ENCODE data around the gene MTF1. TPM values are rescaled to one million over a fixed set of nuclear protein-coding genes. Genes with fewer than 3 reads are reported as not detected.
A peak's percentile ranks its signal among the peaks of the same experiment; 100 is the strongest.
"Not testable (repeated sequence)": the region's sequence is repeated elsewhere in the genome, so short reads cannot be mapped to it uniquely, and the experiment has no call there.

Gene MTF1
- total RNA-seq, 6 donors from 2014 or later, result 5.2 to 27.4 (median 8.7) TPM

GRCh38 chr1:37782491-37782890 lies 76.9 kb downstream of the MTF1 start:
- no peak for TF ChIP-seq POLR2AphosphoS5 (IDR thresholded peaks at IDR 0.05)
- no peak for TF ChIP-seq CTCF (IDR thresholded peaks at IDR 0.05)
- TF ChIP-seq EP300 (IDR thresholded peaks at IDR 0.05), result no peak
- TF ChIP-seq POLR2A (IDR thresholded peaks at IDR 0.05), result no peak

GRCh38 chr1:37778654-37779053 lies 80.7 kb downstream of the MTF1 start:
- DNase-seq, result no peak
- no peak for TF ChIP-seq POLR2A (IDR thresholded peaks at IDR 0.05)
- TF ChIP-seq CTCF (IDR thresholded peaks at IDR 0.05), result no peak
- no peak for TF ChIP-seq EP300 (IDR thresholded peaks at IDR 0.05)
- no peak for TF ChIP-seq POLR2AphosphoS5 (IDR thresholded peaks at IDR 0.05)
- WGBS, 2 donors, result 91% methylated on average over 3 of the region's 3 CpGs; no CpG with 5 or more reads in 1 of the 2 donors
- no peaks in the 10 kb centered on the region for H3K4me1 ChIP-seq
- H3K27ac ChIP-seq, result no peak overlapping the region
- H3K36me3 ChIP-seq, result no peaks in the 10 kb centered on the region
- H3K27me3 ChIP-seq, result no peaks in the 10 kb centered on the region
- H3K9me3 ChIP-seq, result no peaks in the 10 kb centered on the region
- no peak overlapping the region for H3K4me3 ChIP-seq
- peak in 1 of 2 donors; percentile 46 for ATAC-seq (ENCODE audit: low FRiP score in 2 of 2)

More at GRCh38 chr1:37782491-37782890, 76.9 kb downstream of the MTF1 start:
- no peaks in the 10 kb centered on the region for H3K4me1 ChIP-seq
- DNase-seq (peak in 1 of 2 donors; percentile 54), ATAC-seq (ENCODE audit: low FRiP score in 2 of 2) (no peak)
- H3K36me3 ChIP-seq, result no peaks in the 10 kb centered on the region
- no peak overlapping the region for H3K27ac ChIP-seq
- no peaks in the 10 kb centered on the region for H3K9me3 ChIP-seq
- H3K4me3 ChIP-seq, result no peak overlapping the region
- 79 to 83% methylated on average over 17 of the region's 17 CpGs for WGBS, 2 donors
- H3K27me3 ChIP-seq, result no peaks in the 10 kb centered on the region

- no peak for TF ChIP-seq POLR2AphosphoS5 (IDR thresholded peaks at IDR 0.05)
- H3K4me1 ChIP-seq, result no peaks in the 10 kb centered on the region
- WGBS, 2 donors, result 73 to 80% methylated on average over 3 to 4 of the region's 4 CpGs
These were observed 82.4 kb downstream of the MTF1 start for GRCh38 chr1:37776946-37777516.

GRCh38 chr1:37771440-37771839 lies 88.0 kb downstream of the MTF1 start:
- not testable (repeated sequence) for ATAC-seq (ENCODE audit: low FRiP score in 2 of 2); H3K27me3 ChIP-seq; H3K4me3 ChIP-seq; H3K4me1 ChIP-seq; DNase-seq; H3K27ac ChIP-seq; H3K9me3 ChIP-seq; H3K36me3 ChIP-seq

More at GRCh38 chr1:37776946-37777516, 82.4 kb downstream of the MTF1 start:
- no peaks in the 10 kb centered on the region for H3K27me3 ChIP-seq
- no peaks in the 10 kb centered on the region for H3K36me3 ChIP-seq
- ATAC-seq (ENCODE audit: low FRiP score in 2 of 2), result no peak
- no peak overlapping the region for H3K27ac ChIP-seq
- no peaks in the 10 kb centered on the region for H3K9me3 ChIP-seq
- no peak for DNase-seq
- H3K4me3 ChIP-seq, result no peak overlapping the region

- Histone ChIP-seq H3K36me3 (no peaks in the 10 kb centered on the region), H3K9me3 (no peaks in the 10 kb centered on the region), H3K27ac (no peak overlapping the region), H3K4me1 (peaks cover 0 to 6% (median 0%) of the 10 kb centered on the region in 4 donors), H3K27me3 (peaks cover 0 to 25% (median 12%) of the 10 kb centered on the region in 4 donors), H3K4me3 (no peak overlapping the region)
- DNase-seq (no peak), ATAC-seq (ENCODE audit: low FRiP score in 2 of 2) (no peak)
- WGBS, 2 donors, result 7 to 31% methylated on average over 2 of the region's 2 CpGs
- no peak for TF ChIP-seq POLR2A (IDR thresholded peaks at IDR 0.05)
- TF ChIP-seq CTCF (IDR thresholded peaks at IDR 0.05), result no peak
- TF ChIP-seq EP300 (IDR thresholded peaks at IDR 0.05), result no peak
- TF ChIP-seq POLR2AphosphoS5 (IDR thresholded peaks at IDR 0.05), result no peak
These were observed 91.9 kb downstream of the MTF1 start for GRCh38 chr1:37767488-37767887.
